Measurements from ENCODE around the gene BOD1L1.
"Not testable (repeated sequence)": the region's sequence is repeated elsewhere in the genome, so short reads cannot be mapped to it uniquely, and the experiment has no call there.

BOD1L1 gene

GRCh38 chr4:13561673-13562072 is 65.9 kb downstream of the BOD1L1 start:
- 96% methylated on average over 3 of the region's 4 CpGs for WGBS (ENCODE audit: insufficient coverage)
- DNase-seq: no peak
- Histone ChIP-seq H3K4me1 (ENCODE audit: control extremely low read depth in 1 of 4, control insufficient read depth in 4 of 4, insufficient read depth in 4 of 4, low read length in 3 of 4) (peaks cover 0 to 4% (median 2%) of the 10 kb centered on the region in 4 experiments), H3K36me3 (ENCODE audit: control insufficient read depth in 4 of 4, insufficient read depth in 4 of 4, low read length in 3 of 4) (peaks cover 0 to 3% (median 0%) of the 10 kb centered on the region in 4 experiments), H3K9me3 (ENCODE audit: control extremely low read depth in 1 of 5, control insufficient read depth in 4 of 5, insufficient read depth in 2 of 5, low read depth in 1 of 5, low read length in 4 of 5) (no peaks in the 10 kb centered on the region), H3K4me3 (ENCODE audit: control insufficient read depth in 1 of 7, extremely low read depth in 1 of 7, insufficient read depth in 4 of 7, low read depth in 2 of 7, low read length in 6 of 7) (no peak overlapping the region), H3K27me3 (replicated peaks in 2 of 5; ENCODE audit: control insufficient read depth in 4 of 5, insufficient read depth in 5 of 5, low read length in 4 of 5) (peaks cover 0 to 2% (median 0%) of the 10 kb centered on the region in 5 experiments), H3K27ac (ENCODE audit: insufficient read depth in 1 of 2, low read depth in 1 of 2, low read length in 2 of 2, poor library complexity in 1 of 2, severe bottlenecking in 2 of 2) (no peak overlapping the region)
- POLR2A ChIA-PET: no interaction called here
- CTCF ChIA-PET: interaction anchor here (0.7 to 1.0 kb wide), 2 partner anchors 12 to 25 kb away, joined by 3 to 5 read pairs; no protein-coding TSS in a partner anchor

GRCh38 chr4:13560111-13560510 is 67.4 kb downstream of the BOD1L1 start:
- DNase-seq: peak in 1 of 3 donors; percentile 17

GRCh38 chr4:13559413-13559812 is 68.1 kb downstream of the BOD1L1 start:
- ChIA-PET CTCF (no interaction called here), POLR2A (no interaction called here)
- Histone ChIP-seq H3K36me3 (ENCODE audit: control insufficient read depth in 4 of 4, insufficient read depth in 4 of 4, low read length in 3 of 4) (no peaks in the 10 kb centered on the region), H3K9me3 (ENCODE audit: control extremely low read depth in 1 of 5, control insufficient read depth in 4 of 5, insufficient read depth in 2 of 5, low read depth in 1 of 5, low read length in 4 of 5) (no peaks in the 10 kb centered on the region), H3K27ac (ENCODE audit: insufficient read depth in 1 of 2, low read depth in 1 of 2, low read length in 2 of 2, poor library complexity in 1 of 2, severe bottlenecking in 2 of 2) (no peak overlapping the region), H3K27me3 (replicated peaks in 2 of 5; ENCODE audit: control insufficient read depth in 4 of 5, insufficient read depth in 5 of 5, low read length in 4 of 5) (peaks cover 0 to 2% (median 0%) of the 10 kb centered on the region in 5 experiments), H3K4me3 (ENCODE audit: control insufficient read depth in 1 of 7, extremely low read depth in 1 of 7, insufficient read depth in 4 of 7, low read depth in 2 of 7, low read length in 6 of 7) (no peak overlapping the region), H3K4me1 (ENCODE audit: control extremely low read depth in 1 of 4, control insufficient read depth in 4 of 4, insufficient read depth in 4 of 4, low read length in 3 of 4) (peaks cover 0 to 4% (median 2%) of the 10 kb centered on the region in 4 experiments)
- WGBS (ENCODE audit: insufficient coverage): 0% methylated on average over 2 of the region's 2 CpGs
- DNase-seq: no peak

More at GRCh38 chr4:13560111-13560510, 67.4 kb downstream of the BOD1L1 start:
- CTCF ChIA-PET; H3K4me1 ChIP-seq (ENCODE audit: control extremely low read depth in 1 of 4, control insufficient read depth in 4 of 4, insufficient read depth in 4 of 4, low read length in 3 of 4); H3K4me3 ChIP-seq (ENCODE audit: control insufficient read depth in 1 of 7, extremely low read depth in 1 of 7, insufficient read depth in 4 of 7, low read depth in 2 of 7, low read length in 6 of 7); H3K27me3 ChIP-seq (replicated peaks in 2 of 5; ENCODE audit: control insufficient read depth in 4 of 5, insufficient read depth in 5 of 5, low read length in 4 of 5); H3K9me3 ChIP-seq (ENCODE audit: control extremely low read depth in 1 of 5, control insufficient read depth in 4 of 5, insufficient read depth in 2 of 5, low read depth in 1 of 5, low read length in 4 of 5); POLR2A ChIA-PET; H3K27ac ChIP-seq (ENCODE audit: insufficient read depth in 1 of 2, low read depth in 1 of 2, low read length in 2 of 2, poor library complexity in 1 of 2, severe bottlenecking in 2 of 2); H3K36me3 ChIP-seq (ENCODE audit: control insufficient read depth in 4 of 4, insufficient read depth in 4 of 4, low read length in 3 of 4): not testable (repeated sequence)
- no CpG with 5 or more reads among the region's 5 CpGs for WGBS (ENCODE audit: insufficient coverage)

GRCh38 chr4:13558881-13559280 is 68.6 kb downstream of the BOD1L1 start:
- WGBS (ENCODE audit: insufficient coverage): 100% methylated on average over 1 of the region's 1 CpG

GRCh38 chr4:13555325-13555724 is 72.2 kb downstream of the BOD1L1 start:
- CTCF ChIA-PET: no interaction called here
- H3K36me3 ChIP-seq (ENCODE audit: control insufficient read depth in 4 of 4, insufficient read depth in 4 of 4, low read length in 3 of 4): no peaks in the 10 kb centered on the region
- no peak overlapping the region for H3K27ac ChIP-seq (ENCODE audit: insufficient read depth in 1 of 2, low read depth in 1 of 2, low read length in 2 of 2, poor library complexity in 1 of 2, severe bottlenecking in 2 of 2)
- no peak for DNase-seq
- POLR2A ChIA-PET: no interaction called here
- WGBS (ENCODE audit: insufficient coverage): no CpG with 5 or more reads among the region's 2 CpGs
- H3K4me3 ChIP-seq (ENCODE audit: control insufficient read depth in 1 of 7, extremely low read depth in 1 of 7, insufficient read depth in 4 of 7, low read depth in 2 of 7, low read length in 6 of 7): no peak overlapping the region
- H3K9me3 ChIP-seq (ENCODE audit: control extremely low read depth in 1 of 5, control insufficient read depth in 4 of 5, insufficient read depth in 2 of 5, low read depth in 1 of 5, low read length in 4 of 5): peaks cover 0 to 10% (median 0%) of the 10 kb centered on the region in 5 experiments
- peaks cover 0 to 4% (median 2%) of the 10 kb centered on the region in 4 experiments for H3K4me1 ChIP-seq (ENCODE audit: control extremely low read depth in 1 of 4, control insufficient read depth in 4 of 4, insufficient read depth in 4 of 4, low read length in 3 of 4)
- peaks cover 0 to 35% (median 4%) of the 10 kb centered on the region in 5 experiments for H3K27me3 ChIP-seq (replicated peaks in 2 of 5; ENCODE audit: control insufficient read depth in 4 of 5, insufficient read depth in 5 of 5, low read length in 4 of 5)

More at GRCh38 chr4:13558881-13559280, 68.6 kb downstream of the BOD1L1 start:
- peaks cover 0 to 4% (median 2%) of the 10 kb centered on the region in 4 experiments for H3K4me1 ChIP-seq (ENCODE audit: control extremely low read depth in 1 of 4, control insufficient read depth in 4 of 4, insufficient read depth in 4 of 4, low read length in 3 of 4)
- H3K4me3 ChIP-seq (ENCODE audit: control insufficient read depth in 1 of 7, extremely low read depth in 1 of 7, insufficient read depth in 4 of 7, low read depth in 2 of 7, low read length in 6 of 7): no peak overlapping the region
- ChIA-PET CTCF (interaction anchor here (0.7 kb wide), 1 partner anchor 20 kb away, joined by 4 read pairs; no protein-coding TSS in a partner anchor), POLR2A (no interaction called here)
- DNase-seq: no peak
- peaks cover 0 to 4% (median 0%) of the 10 kb centered on the region in 5 experiments for H3K27me3 ChIP-seq (replicated peaks in 2 of 5; ENCODE audit: control insufficient read depth in 4 of 5, insufficient read depth in 5 of 5, low read length in 4 of 5)
- no peak overlapping the region for H3K27ac ChIP-seq (ENCODE audit: insufficient read depth in 1 of 2, low read depth in 1 of 2, low read length in 2 of 2, poor library complexity in 1 of 2, severe bottlenecking in 2 of 2)
- no peaks in the 10 kb centered on the region for H3K36me3 ChIP-seq (ENCODE audit: control insufficient read depth in 4 of 4, insufficient read depth in 4 of 4, low read length in 3 of 4)
- no peaks in the 10 kb centered on the region for H3K9me3 ChIP-seq (ENCODE audit: control extremely low read depth in 1 of 5, control insufficient read depth in 4 of 5, insufficient read depth in 2 of 5, low read depth in 1 of 5, low read length in 4 of 5)

- H3K27ac ChIP-seq (ENCODE audit: insufficient read depth in 1 of 2, low read depth in 1 of 2, low read length in 2 of 2, poor library complexity in 1 of 2, severe bottlenecking in 2 of 2): no peak overlapping the region
- H3K4me1 ChIP-seq (ENCODE audit: control extremely low read depth in 1 of 4, control insufficient read depth in 4 of 4, insufficient read depth in 4 of 4, low read length in 3 of 4): peaks cover 0 to 5% (median 3%) of the 10 kb centered on the region in 4 experiments
- H3K27me3 ChIP-seq (replicated peaks in 2 of 5; ENCODE audit: control insufficient read depth in 4 of 5, insufficient read depth in 5 of 5, low read length in 4 of 5): peaks cover 12 to 57% (median 14%) of the 10 kb centered on the region in 5 experiments
- POLR2A ChIA-PET: no interaction called here
- H3K9me3 ChIP-seq (ENCODE audit: control extremely low read depth in 1 of 5, control insufficient read depth in 4 of 5, insufficient read depth in 2 of 5, low read depth in 1 of 5, low read length in 4 of 5): peaks cover 0 to 13% (median 0%) of the 10 kb centered on the region in 5 experiments
- no peaks in the 10 kb centered on the region for H3K36me3 ChIP-seq (ENCODE audit: control insufficient read depth in 4 of 4, insufficient read depth in 4 of 4, low read length in 3 of 4)
- no peak overlapping the region for H3K4me3 ChIP-seq (ENCODE audit: control insufficient read depth in 1 of 7, extremely low read depth in 1 of 7, insufficient read depth in 4 of 7, low read depth in 2 of 7, low read length in 6 of 7)
- no peak for DNase-seq
- CTCF ChIA-PET: interaction anchor here (1.0 to 1.4 kb wide), 4 partner anchors 38 to 708 kb away, joined by 3 to 4 read pairs (median 4); no protein-coding TSS in a partner anchor
- WGBS (ENCODE audit: insufficient coverage): 100% methylated on average over 1 of the region's 1 CpG
Measured at GRCh38 chr4:13553081-13553480, 74.4 kb downstream of the BOD1L1 start.

GRCh38 chr4:13548984-13549546 is 78.5 kb downstream of the BOD1L1 start:
- Histone ChIP-seq H3K27ac (ENCODE audit: insufficient read depth in 1 of 2, low read depth in 1 of 2, low read length in 2 of 2, poor library complexity in 1 of 2, severe bottlenecking in 2 of 2) (no peak overlapping the region), H3K9me3 (ENCODE audit: control extremely low read depth in 1 of 5, control insufficient read depth in 4 of 5, insufficient read depth in 2 of 5, low read depth in 1 of 5, low read length in 4 of 5) (peaks cover 0 to 13% (median 0%) of the 10 kb centered on the region in 5 experiments), H3K36me3 (ENCODE audit: control insufficient read depth in 4 of 4, insufficient read depth in 4 of 4, low read length in 3 of 4) (no peaks in the 10 kb centered on the region), H3K4me3 (ENCODE audit: control insufficient read depth in 1 of 7, extremely low read depth in 1 of 7, insufficient read depth in 4 of 7, low read depth in 2 of 7, low read length in 6 of 7) (peak overlapping the region in 4 of 7 experiments; percentile 15 to 55 (median 43)), H3K4me1 (ENCODE audit: control extremely low read depth in 1 of 4, control insufficient read depth in 4 of 4, insufficient read depth in 4 of 4, low read length in 3 of 4) (peaks cover 0 to 31% (median 24%) of the 10 kb centered on the region in 4 experiments), H3K27me3 (replicated peaks in 2 of 5; ENCODE audit: control insufficient read depth in 4 of 5, insufficient read depth in 5 of 5, low read length in 4 of 5) (peaks cover 27 to 94% (median 33%) of the 10 kb centered on the region in 5 experiments)
- DNase-seq: peak; percentile 81 to 92 (median 87)
- CTCF ChIA-PET: interaction anchor here (0.9 to 1.9 kb wide), 6 partner anchors 13 to 820 kb away, joined by 3 to 7 read pairs (median 4); no protein-coding TSS in a partner anchor
- WGBS (ENCODE audit: insufficient coverage): 0% methylated on average over 12 of the region's 21 CpGs
- POLR2A ChIA-PET: no interaction called here
